Fibroblast of lung (primary cell): ENCODE measurements around the gene ACAP3. TPM values are rescaled to one million over a fixed set of nuclear protein-coding genes. Genes with fewer than 3 reads are reported as not detected.
A peak's percentile ranks its signal among the peaks of the same experiment; 100 is the strongest.

ENCODE experiments used
- DNase-seq, 2 donors: peaks; one replicate each; pipeline versions ENCODE4 v3.0.0 to v3.0.0-alpha.2; 2010; ENCODE audit warnings: low read depth in 2 of 2
- H2AFZ ChIP-seq: 2 replicates; pipeline ENCODE4 v1.5.1; 2012; ENCODE audit warnings: low read length, control low read depth, inconsistent platforms
- H3K27ac ChIP-seq: 2 replicates; pipeline ENCODE4 v1.5.1; 2011; ENCODE audit warnings: low read length, control low read depth; ENCODE audit not compliant: insufficient read depth
- H3K27me3 ChIP-seq: 2 replicates; pipeline ENCODE4 v1.5.1; 2011; ENCODE audit warnings: mild to moderate bottlenecking, low read length; ENCODE audit not compliant: control insufficient read depth, insufficient read depth
- H3K36me3 ChIP-seq: 2 replicates; pipeline ENCODE4 v1.5.1; 2011; ENCODE audit warnings: low read length; ENCODE audit not compliant: control insufficient read depth, insufficient read depth
- H3K4me1 ChIP-seq: 2 replicates; pipeline ENCODE4 v1.5.1; 2011; ENCODE audit warnings: low read length; ENCODE audit not compliant: control insufficient read depth, insufficient read depth; ENCODE audit errors: extremely low read depth
- H3K4me2 ChIP-seq: 2 replicates; pipeline ENCODE4 v1.5.1; 2011; ENCODE audit warnings: low read length, control low read depth; ENCODE audit not compliant: insufficient read depth; ENCODE audit errors: extremely low read depth
- H3K4me3 ChIP-seq, 4 experiments: fragments of 200-600 bp in 1 of 4; sonication (generic) in 1 of 4; replicated peaks in 1 of 4; 2 replicates each; pipeline ENCODE4 v1.5.1; 2011 to 2016; ENCODE audit warnings: low read length in 4 of 4, low read depth in 3 of 4, mild to moderate bottlenecking in 3 of 4, control low read depth in 2 of 4, inconsistent platforms in 1 of 4, mixed read lengths in 1 of 4; ENCODE audit not compliant: insufficient read depth in 1 of 4; ENCODE audit errors: control extremely low read depth in 1 of 4
- H3K79me2 ChIP-seq: 2 replicates; pipeline ENCODE4 v1.5.1; 2012; ENCODE audit warnings: mild to moderate bottlenecking, low read length, inconsistent platforms; ENCODE audit not compliant: control insufficient read depth, insufficient read depth
- H3K9ac ChIP-seq: 2 replicates; pipeline ENCODE4 v1.5.1; 2011; ENCODE audit warnings: mild to moderate bottlenecking, low read length, control low read depth; ENCODE audit not compliant: insufficient read depth
- H3K9me3 ChIP-seq: 2 replicates; pipeline ENCODE4 v1.5.1; 2012; ENCODE audit warnings: low read depth, low read length; ENCODE audit not compliant: control insufficient read depth, insufficient read depth
- H4K20me1 ChIP-seq: 2 replicates; pipeline ENCODE4 v1.5.1; 2011; ENCODE audit warnings: low read length; ENCODE audit not compliant: control insufficient read depth, insufficient read depth; ENCODE audit errors: extremely low read depth
- EZH2 ChIP-seq: IDR thresholded peaks from 2 replicates; pipeline ENCODE4 v1.5.1; 2012; ENCODE audit warnings: low read length, control low read depth, mild to moderate bottlenecking; ENCODE audit errors: missing control alignments
- polyA plus RNA-seq, 2 donors: library from polyadenylated mRNA; depleted of rRNA in 1 of 2; stranded (reverse) in 1 of 2; unstranded in 1 of 2; fragments of >200 nt; gene quantifications; 2 replicates each; pipeline ENCODE4 v1.2.1, GENCODE V29; 2011 to 2012; ENCODE audit warnings: missing spikeins in 1 of 2
- total RNA-seq: library from RNA; depleted of rRNA; stranded (reverse); fragments of >200 nt; gene quantifications from 2 replicates; pipeline ENCODE4 v1.2.1, GENCODE V29; 2014
- TF ChIP-seq, protein P1 (sequence below), 2 donors: IDR thresholded peaks in 1 of 2; conservative IDR thresholded peaks in 1 of 2; 1 replicate in 1 of 2; 2 replicates in 1 of 2; pipeline ENCODE4 v1.5.1; 2011 to 2012; ENCODE audit warnings: low read length in 2 of 2, control low read depth in 1 of 2, inconsistent platforms in 1 of 2, low read depth in 1 of 2, mild to moderate bottlenecking in 1 of 2

ACAP3 gene
- total and polyA plus RNA-seq, 2 donors (not counting 1 experiment from before 2014, with no cell fraction given), result 15.3 to 50.9 TPM

GRCh38 chr1:1355416-1355815 lies 47.7 kb upstream of the ACAP3 start:
- peaks cover 34% of the 10 kb centered on the region for H3K4me1 ChIP-seq
- peak overlapping the region in 2 of 4 experiments; percentile 12 to 98 for H3K4me3 ChIP-seq
- DNase-seq, result peak; percentile 40 to 43
- H3K36me3 ChIP-seq, result peaks cover 25% of the 10 kb centered on the region
- no peaks in the 10 kb centered on the region for H3K9me3 ChIP-seq
- no peak overlapping the region for H3K9ac ChIP-seq
- TF ChIP-seq, protein P1, sequence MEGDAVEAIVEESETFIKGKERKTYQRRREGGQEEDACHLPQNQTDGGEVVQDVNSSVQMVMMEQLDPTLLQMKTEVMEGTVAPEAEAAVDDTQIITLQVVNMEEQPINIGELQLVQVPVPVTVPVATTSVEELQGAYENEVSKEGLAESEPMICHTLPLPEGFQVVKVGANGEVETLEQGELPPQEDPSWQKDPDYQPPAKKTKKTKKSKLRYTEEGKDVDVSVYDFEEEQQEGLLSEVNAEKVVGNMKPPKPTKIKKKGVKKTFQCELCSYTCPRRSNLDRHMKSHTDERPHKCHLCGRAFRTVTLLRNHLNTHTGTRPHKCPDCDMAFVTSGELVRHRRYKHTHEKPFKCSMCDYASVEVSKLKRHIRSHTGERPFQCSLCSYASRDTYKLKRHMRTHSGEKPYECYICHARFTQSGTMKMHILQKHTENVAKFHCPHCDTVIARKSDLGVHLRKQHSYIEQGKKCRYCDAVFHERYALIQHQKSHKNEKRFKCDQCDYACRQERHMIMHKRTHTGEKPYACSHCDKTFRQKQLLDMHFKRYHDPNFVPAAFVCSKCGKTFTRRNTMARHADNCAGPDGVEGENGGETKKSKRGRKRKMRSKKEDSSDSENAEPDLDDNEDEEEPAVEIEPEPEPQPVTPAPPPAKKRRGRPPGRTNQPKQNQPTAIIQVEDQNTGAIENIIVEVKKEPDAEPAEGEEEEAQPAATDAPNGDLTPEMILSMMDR (conservative IDR thresholded peaks at IDR 0.05 in 1 of 2, IDR thresholded peaks at IDR 0.05 in 1 of 2; ENCODE audit: low read depth in 1 of 2, low read length in 2 of 2), result no peak
- no peak for TF ChIP-seq EZH2
- no peak overlapping the region for H3K27ac ChIP-seq
- no peaks in the 10 kb centered on the region for H4K20me1 ChIP-seq
- no peak overlapping the region for H2AFZ ChIP-seq
- H3K79me2 ChIP-seq, result peaks cover 62% of the 10 kb centered on the region
- H3K27me3 ChIP-seq, result no peaks in the 10 kb centered on the region
- no peak overlapping the region for H3K4me2 ChIP-seq

DNA sequence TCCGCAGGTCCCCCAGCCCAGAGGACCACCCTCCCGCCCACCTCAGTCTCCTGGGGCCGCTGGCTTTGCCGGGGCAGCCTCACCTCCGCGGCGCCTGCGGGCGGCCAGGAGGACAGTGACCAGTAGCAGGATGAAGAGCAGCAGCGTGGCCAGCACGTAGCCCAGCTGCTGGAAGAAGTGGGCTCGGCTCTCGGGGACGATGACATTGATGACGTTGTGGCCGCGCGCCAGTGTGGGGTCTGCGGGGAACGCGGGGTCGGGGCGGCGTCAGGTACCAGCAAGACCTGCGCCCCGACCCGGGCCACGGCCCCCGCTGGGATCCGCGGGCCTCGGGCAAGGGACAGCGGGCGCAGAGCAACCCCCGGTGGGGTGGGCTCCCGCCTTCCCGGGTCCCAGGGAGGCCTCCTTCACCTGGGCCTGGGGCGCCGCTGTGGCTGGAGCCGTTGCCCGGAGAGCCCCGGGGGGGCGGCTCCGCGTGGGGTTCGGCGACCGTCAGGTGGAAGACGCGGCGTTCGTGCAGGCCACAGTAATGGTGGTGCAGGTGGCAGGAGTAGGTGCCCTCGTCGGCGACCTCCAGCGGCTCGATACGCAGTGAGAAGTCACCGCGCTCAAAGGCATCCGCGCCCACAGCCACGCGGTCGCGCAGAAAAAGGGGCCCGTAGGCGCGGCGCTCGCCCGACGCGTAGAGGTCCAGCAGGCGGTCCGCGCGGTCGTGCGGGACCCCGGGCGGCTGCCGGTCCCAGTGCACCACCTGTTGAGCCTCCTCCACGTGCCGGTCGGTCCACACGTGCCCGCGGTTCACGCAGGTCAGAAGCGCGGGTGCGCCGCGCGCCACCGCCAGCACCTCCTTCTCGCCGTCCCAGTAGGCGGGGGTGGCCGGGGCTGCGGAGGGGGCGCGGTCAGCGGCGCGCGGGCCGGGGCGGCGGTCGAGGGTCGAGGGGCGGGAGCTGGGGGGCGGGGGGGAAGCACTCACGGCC lies 46.8 kb upstream of the ACAP3 start:
- H4K20me1 ChIP-seq, result no peaks in the 10 kb centered on the region
- H3K9ac ChIP-seq, result no peak overlapping the region
- H3K27me3 ChIP-seq, result no peaks in the 10 kb centered on the region
- H2AFZ ChIP-seq, result no peak overlapping the region
- no peaks in the 10 kb centered on the region for H3K9me3 ChIP-seq
- H3K4me1 ChIP-seq, result peaks cover 26% of the 10 kb centered on the region
- peak overlapping the region in 2 of 4 experiments; percentile 10 to 98 for H3K4me3 ChIP-seq
- H3K4me2 ChIP-seq, result peak overlapping the region; percentile 51
- peaks cover 25% of the 10 kb centered on the region for H3K36me3 ChIP-seq
- peaks cover 62% of the 10 kb centered on the region for H3K79me2 ChIP-seq
- no peak overlapping the region for H3K27ac ChIP-seq
- no peak for DNase-seq
- TF ChIP-seq, protein P1 (conservative IDR thresholded peaks at IDR 0.05 in 1 of 2, IDR thresholded peaks at IDR 0.05 in 1 of 2; ENCODE audit: low read depth in 1 of 2, low read length in 2 of 2), result no peak
- no peak for TF ChIP-seq EZH2

DNA sequence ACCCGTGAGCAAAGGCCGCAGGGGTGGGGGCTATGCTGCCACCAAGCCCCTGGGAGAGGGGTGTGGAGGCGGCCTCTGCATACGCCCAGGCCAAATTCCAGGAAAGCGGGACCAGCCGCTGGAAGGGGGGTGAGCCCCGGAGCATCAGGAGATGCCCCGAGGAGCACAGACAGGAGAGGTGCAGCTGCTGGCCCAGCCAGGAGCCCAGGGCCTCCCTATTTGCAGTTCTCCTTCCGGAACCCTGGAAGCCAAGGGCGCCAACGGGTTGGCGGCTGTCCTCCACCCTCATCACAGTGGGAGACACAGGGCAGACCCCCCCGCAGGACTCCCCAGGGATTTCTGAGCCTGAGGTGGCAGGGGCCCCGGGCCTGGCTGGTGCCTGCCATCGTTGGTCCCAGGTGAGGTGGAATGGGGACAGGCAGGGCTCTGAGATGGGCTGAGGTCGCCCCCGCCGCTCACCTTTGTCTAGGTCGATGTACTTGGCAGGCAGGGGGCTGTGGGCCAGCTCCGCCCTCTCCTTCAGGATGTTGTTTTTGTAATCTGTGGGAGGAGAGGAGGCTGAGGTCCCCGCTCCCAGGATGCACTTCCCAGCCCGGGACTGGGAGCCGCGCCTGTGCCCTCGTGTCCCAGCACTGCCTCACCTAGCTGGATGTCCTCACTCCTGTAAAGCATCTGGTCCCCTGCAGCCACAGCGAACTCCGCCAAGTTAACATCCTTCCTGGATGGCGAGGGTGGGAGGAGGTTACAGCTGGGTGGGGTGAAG lies 45.8 kb upstream of the ACAP3 start:
- no peak for TF ChIP-seq EZH2
- TF ChIP-seq, protein P1 (conservative IDR thresholded peaks at IDR 0.05 in 1 of 2, IDR thresholded peaks at IDR 0.05 in 1 of 2; ENCODE audit: low read depth in 1 of 2, low read length in 2 of 2), result no peak
- Histone ChIP-seq H2AFZ (no peak overlapping the region), H3K4me1 (peaks cover 17% of the 10 kb centered on the region), H4K20me1 (no peaks in the 10 kb centered on the region), H3K4me3 (peak overlapping the region in 1 of 4 experiments; percentile 45), H3K27ac (peak overlapping the region; percentile 28), H3K4me2 (peak overlapping the region; percentile 44), H3K79me2 (peaks cover 66% of the 10 kb centered on the region), H3K9me3 (no peaks in the 10 kb centered on the region), H3K27me3 (no peaks in the 10 kb centered on the region), H3K36me3 (peaks cover 25% of the 10 kb centered on the region), H3K9ac (no peak overlapping the region)
- DNase-seq, result no peak
